Caco-2 (cell line): Measurements from ENCODE around the gene PHC3. TPM values are rescaled to one million over a fixed set of nuclear protein-coding genes. Genes with fewer than 3 reads are reported as not detected.

ENCODE experiments used
- BruUV-seq: library from RNA; stranded (reverse); fragments of 400-500 nt; replicated peaks from 2 replicates; lab custom pipeline; 2021; lab: Mats Ljungman, UMichigan
- CTCF ChIA-PET: fragments of 300-600 bp; sonication (Branson Sonifier 250); formaldehyde crosslinking; loops from one replicate; lab custom pipeline; 2022; ENCODE audit warnings: antibody characterized with exemption; lab: Charles Lee
- POLR2A ChIA-PET: fragments of 300-600 bp; sonication (Branson Sonifier 250); formaldehyde crosslinking; loops from one replicate; lab custom pipeline; 2022; ENCODE audit warnings: antibody characterized with exemption; lab: Charles Lee
- DNase-seq, 2 experiments: peaks; one replicate each; pipeline versions ENCODE4 v3.0.0 to v3.0.0-alpha.2; 2020 to 2022
- H3K27me3 ChIP-seq: replicated peaks from 2 replicates; pipeline ENCODE4 v1.6.0; 2011; ENCODE audit warnings: low read length; ENCODE audit not compliant: control insufficient read depth, insufficient read depth
- H3K36me3 ChIP-seq: 2 replicates; pipeline ENCODE4 v1.5.1; 2011; ENCODE audit warnings: low read length; ENCODE audit not compliant: control insufficient read depth, insufficient read depth
- H3K4me1 ChIP-seq: fragments of 250-450 bp; sonication (Bioruptor Pico); 2 replicates; pipeline ENCODE4 v1.5.1; 2020; ENCODE audit warnings: mild to moderate bottlenecking
- H3K4me3 ChIP-seq: 2 replicates; pipeline ENCODE4 v1.5.1; 2011; ENCODE audit warnings: low read depth, mild to moderate bottlenecking, control low read depth, low read length
- H3K9me3 ChIP-seq: fragments of 250-450 bp; sonication (Bioruptor Pico); 2 replicates; pipeline ENCODE4 v1.5.1; 2020; ENCODE audit warnings: mild to moderate bottlenecking, moderate library complexity
- H3K27ac Mint-ChIP-seq: one replicate; pipeline ENCODE4 v1.8.0; 2022; ENCODE audit warnings: mixed read lengths; ENCODE audit not compliant: unreplicated experiment
- H3K27me3 Mint-ChIP-seq: one replicate; pipeline ENCODE4 v1.8.0; 2022; ENCODE audit warnings: mixed read lengths; ENCODE audit not compliant: insufficient read depth, unreplicated experiment
- H3K36me3 Mint-ChIP-seq: one replicate; pipeline ENCODE4 v1.8.0; 2022; ENCODE audit warnings: mild to moderate bottlenecking, mixed read lengths; ENCODE audit not compliant: insufficient read depth, unreplicated experiment
- H3K4me1 Mint-ChIP-seq: one replicate; pipeline ENCODE4 v1.8.0; 2022; ENCODE audit warnings: low read depth, mixed read lengths; ENCODE audit not compliant: unreplicated experiment
- H3K4me3 Mint-ChIP-seq: one replicate; pipeline ENCODE4 v1.8.0; 2022; ENCODE audit warnings: mild to moderate bottlenecking, moderate library complexity, mixed read lengths; ENCODE audit not compliant: unreplicated experiment
- H3K9me3 Mint-ChIP-seq: one replicate; pipeline ENCODE4 v1.8.0; 2022; ENCODE audit warnings: mixed read lengths; ENCODE audit not compliant: unreplicated experiment
- CTCF ChIP-seq, 2 experiments: fragments of 200-600 bp in 1 of 2; IDR thresholded peaks; 1 replicate in 1 of 2; 2 replicates in 1 of 2; pipeline versions ENCODE4 v1.5.1 to v1.8.0; 2011 to 2022; ENCODE audit warnings: antibody characterized with exemption in 1 of 2, control low read depth in 1 of 2, inconsistent platforms in 1 of 2, low read depth in 1 of 2, low read length in 1 of 2, mild to moderate bottlenecking in 1 of 2, moderate library complexity in 1 of 2; ENCODE audit not compliant: insufficient read depth in 1 of 2, severe bottlenecking in 1 of 2, unreplicated experiment in 1 of 2
- intact Hi-C: fragments of 100-400 bp; cut with micrococcal nuclease; formaldehyde crosslinking; loops from one replicate; pipeline ENCODE4 v1.10.0; 2022; ENCODE audit not compliant: unreplicated experiment
- total RNA-seq: library from RNA; stranded (reverse); gene quantifications from 2 replicates; pipeline ENCODE4 v1.2.3, GENCODE V29; 2022

PHC3 gene
- total RNA-seq, 1 experiment from 2014 or later: 29.8 TPM

- Mint-ChIP-seq H3K9me3 (no peaks in the 10 kb centered on the region), H3K27me3 (no peaks in the 10 kb centered on the region), H3K36me3 (peaks cover 11% of the 10 kb centered on the region), H3K27ac (peak overlapping the region; percentile 75), H3K4me1 (peaks cover 16% of the 10 kb centered on the region), H3K4me3 (no peak overlapping the region)
- intact Hi-C loops: no loop called here
- BruUV-seq: no TSS peak
- no peak for TF ChIP-seq CTCF (IDR thresholded peaks at IDR 0.05; ENCODE audit: insufficient read depth in 1 of 2, low read depth in 1 of 2, low read length in 1 of 2, severe bottlenecking in 1 of 2, unreplicated experiment in 1 of 2)
- Histone ChIP-seq H3K27me3 (no peaks in the 10 kb centered on the region), H3K36me3 (peaks cover 1% of the 10 kb centered on the region; the same call in 1 of the 2 replicates), H3K9me3 (no peaks in the 10 kb centered on the region), H3K4me1 (peaks cover 3% of the 10 kb centered on the region; the same call in 1 of the 2 replicates), H3K4me3 (no peak overlapping the region)
- POLR2A ChIA-PET: no interaction called here
- no peak for DNase-seq
- CTCF ChIA-PET: no interaction called here
Observed at GRCh38 chr3:170154084-170154483, 27.4 kb downstream of the PHC3 start.

GRCh38 chr3:170151536-170151935 is 30.0 kb downstream of the PHC3 start:
- no TSS peak for BruUV-seq
- Histone ChIP-seq H3K27me3 (no peaks in the 10 kb centered on the region), H3K9me3 (no peaks in the 10 kb centered on the region), H3K4me3 (no peak overlapping the region), H3K4me1 (0 out of 2 replicates have a peak, but pooled peaks cover 3% of the 10 kb centered on the region), H3K36me3 (0 out of 2 replicates have a peak, but pooled peaks cover 1% of the 10 kb centered on the region)
- intact Hi-C loops: no loop called here
- Mint-ChIP-seq H3K4me1 (peaks cover 16% of the 10 kb centered on the region), H3K27ac (no peak overlapping the region), H3K27me3 (no peaks in the 10 kb centered on the region), H3K36me3 (peaks cover 10% of the 10 kb centered on the region), H3K4me3 (no peak overlapping the region), H3K9me3 (no peaks in the 10 kb centered on the region)
- POLR2A ChIA-PET: no interaction called here
- CTCF ChIA-PET: no interaction called here
- DNase-seq: no peak
- no peak for TF ChIP-seq CTCF (IDR thresholded peaks at IDR 0.05; ENCODE audit: insufficient read depth in 1 of 2, low read depth in 1 of 2, low read length in 1 of 2, severe bottlenecking in 1 of 2, unreplicated experiment in 1 of 2)

- Histone ChIP-seq H3K4me3 (no peak overlapping the region), H3K9me3 (no peaks in the 10 kb centered on the region), H3K4me1 (no peaks in the 10 kb centered on the region), H3K27me3 (no peaks in the 10 kb centered on the region), H3K36me3 (0 out of 2 replicates have a peak, but pooled peaks cover 1% of the 10 kb centered on the region)
- ChIA-PET POLR2A (no interaction called here), CTCF (no interaction called here)
- no peaks in the 10 kb centered on the region for H3K27me3 Mint-ChIP-seq
- H3K4me3 Mint-ChIP-seq: no peak overlapping the region
- no peaks in the 10 kb centered on the region for H3K9me3 Mint-ChIP-seq
- TF ChIP-seq CTCF (IDR thresholded peaks at IDR 0.05; ENCODE audit: insufficient read depth in 1 of 2, low read depth in 1 of 2, low read length in 1 of 2, severe bottlenecking in 1 of 2, unreplicated experiment in 1 of 2): no peak
- no TSS peak for BruUV-seq
- intact Hi-C loops: no loop called here
- H3K27ac Mint-ChIP-seq: no peak overlapping the region
- peaks cover 16% of the 10 kb centered on the region for H3K36me3 Mint-ChIP-seq
- peaks cover 15% of the 10 kb centered on the region for H3K4me1 Mint-ChIP-seq
- DNase-seq: no peak
Observed at GRCh38 chr3:170149016-170149415, 32.5 kb downstream of the PHC3 start.
